Pons (tissue), 1 donor: ENCODE results near the gene OR52E4.
A peak's percentile ranks its signal among the peaks of the same experiment; 100 is the strongest.

Source experiments
- DNase-seq: peaks from one replicate; pipeline ENCODE4 v3.0.0-alpha.2; 2016; ENCODE audit warnings: low spot score

OR52E4 gene

DNA sequence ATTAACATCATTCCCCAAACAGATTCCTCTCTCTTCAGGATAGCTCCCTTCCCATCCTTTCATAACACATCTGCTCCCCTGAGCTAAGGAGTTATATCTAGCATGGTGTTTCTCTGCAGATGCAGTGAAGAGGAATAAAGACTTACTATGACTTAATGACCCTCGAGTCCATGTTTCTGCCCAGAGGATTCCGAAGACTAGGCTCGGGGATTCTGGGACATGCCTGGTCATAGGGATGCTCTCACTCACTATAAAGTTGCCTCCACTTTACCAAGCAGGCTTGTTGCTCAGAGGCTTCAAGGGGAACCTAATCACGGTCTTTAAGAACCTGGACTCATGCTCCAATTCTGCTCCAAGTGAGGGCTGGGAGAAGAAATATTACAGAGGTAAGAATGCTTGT, at the start of gene OR52E4:
TSS of gene OR52E4 (plus strand) at position 301 of the 400 bp plus-strand sequence. CDS start 3,664 bp downstream, outside the sequence.
- no peak for DNase-seq

DNA sequence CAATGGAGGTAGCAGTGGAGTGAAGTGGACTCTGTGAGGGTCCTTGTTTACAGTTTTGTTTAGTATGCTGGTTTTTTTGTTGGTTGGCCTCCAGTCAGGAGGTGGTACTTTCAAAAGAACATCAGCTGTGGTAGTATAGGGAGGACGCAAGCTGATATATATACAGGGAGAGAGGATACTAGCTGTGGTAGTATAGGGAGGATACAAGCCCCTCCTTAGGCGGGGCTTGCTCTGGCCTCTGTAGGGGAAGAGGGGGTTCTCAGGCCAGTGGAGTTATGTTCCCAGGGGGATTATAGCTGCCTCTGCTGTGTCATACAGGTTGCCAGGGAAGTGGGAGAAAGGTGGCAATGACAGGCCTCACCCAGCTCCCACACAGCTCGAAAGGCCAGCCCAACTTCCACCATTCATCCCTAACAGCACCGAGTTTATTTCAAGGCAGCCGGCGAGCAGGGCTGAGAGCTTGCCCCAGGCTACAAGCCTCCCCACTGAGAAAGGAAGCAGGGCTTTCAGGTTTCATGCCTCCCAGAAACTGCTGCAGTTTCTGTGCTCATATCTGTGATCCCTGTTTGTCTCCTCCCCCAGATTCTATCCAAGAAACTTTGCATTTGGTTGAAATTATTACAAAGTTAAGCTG, 49.1 kb upstream of the OR52E4 start:
- DNase-seq: no peak

DNA sequence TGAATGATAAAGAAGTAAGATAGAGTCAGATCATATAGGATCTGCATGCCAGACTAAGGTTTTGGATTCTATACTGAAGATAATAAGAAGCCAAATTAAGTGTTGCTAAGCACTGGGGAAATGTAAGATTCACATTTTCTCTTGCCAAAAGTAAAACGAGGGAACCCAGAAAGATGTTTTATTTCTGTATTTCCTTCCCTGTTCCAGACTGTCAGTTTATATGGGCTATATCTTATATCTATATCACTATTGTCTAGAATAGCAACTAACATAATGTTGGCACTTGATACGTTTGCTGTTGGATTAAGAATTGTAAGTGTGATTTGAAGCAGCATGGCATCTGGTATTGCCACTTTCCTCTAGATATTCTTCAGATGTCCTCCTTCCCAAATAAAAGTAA, 47.0 kb upstream of the OR52E4 start:
- DNase-seq: no peak

DNA sequence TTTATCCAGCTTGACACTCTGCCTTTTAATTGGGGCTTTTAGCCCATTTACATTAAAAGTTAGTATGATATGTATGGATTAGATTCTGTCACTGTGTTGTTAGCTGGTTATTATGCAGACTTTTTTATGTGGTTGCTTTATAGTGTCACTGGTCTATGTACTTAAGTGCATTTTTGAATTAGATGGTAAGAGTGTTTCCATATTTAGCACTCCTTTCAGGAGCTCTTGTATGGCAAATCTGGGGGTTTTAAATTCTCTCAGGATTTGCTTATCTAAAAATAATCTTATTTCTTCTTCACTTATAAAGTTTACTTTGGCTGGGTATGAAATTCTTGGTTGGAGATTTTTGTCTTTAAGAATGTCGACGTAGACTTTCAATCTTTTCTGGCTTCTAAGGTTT, 42.7 kb upstream of the OR52E4 start:
- no peak for DNase-seq

DNA sequence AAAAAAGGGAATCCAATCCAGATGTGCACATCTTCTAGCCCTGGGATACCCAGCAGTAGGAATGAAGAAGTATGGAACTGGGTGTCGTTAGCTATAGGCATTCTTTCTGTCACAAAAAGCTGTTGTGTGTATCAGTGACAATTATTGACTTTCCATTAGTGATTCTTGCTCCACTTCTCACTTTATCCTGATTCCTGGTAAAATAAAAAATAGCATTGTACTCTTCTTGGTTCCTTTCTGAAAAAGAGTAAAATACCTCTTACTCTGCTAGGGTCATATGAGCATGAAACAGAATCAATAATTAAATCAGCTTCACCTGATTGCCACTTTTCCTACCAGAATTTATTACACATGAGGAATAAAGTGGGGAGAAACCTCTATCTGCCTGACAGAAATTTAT, 38.6 kb upstream of the OR52E4 start, which contains the start of gene OR52E6:
TSS of gene OR52E6 (minus strand) at position 101 of the 400 bp plus-strand sequence. CDS start at position 101, 0 bp downstream.
- DNase-seq: no peak

DNA sequence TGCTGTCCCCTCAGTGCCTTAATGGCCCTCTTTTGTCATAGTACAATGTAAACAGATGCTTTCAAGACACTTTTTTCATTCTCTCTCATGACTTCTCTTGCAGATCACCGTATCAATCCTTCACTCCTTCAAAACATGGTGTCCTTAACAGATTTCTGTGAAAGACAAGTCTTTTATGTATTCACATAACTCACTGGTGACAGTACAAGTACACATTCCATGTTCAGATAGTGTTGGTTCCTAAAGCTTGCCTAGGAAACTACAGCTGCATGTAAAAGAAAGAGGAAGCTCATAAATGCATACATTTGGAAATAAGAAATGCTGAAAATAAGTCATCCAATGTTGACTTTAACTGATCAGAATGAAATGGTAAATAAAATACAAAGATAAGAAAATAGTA, 33.7 kb upstream of the OR52E4 start:
- no peak for DNase-seq

DNA sequence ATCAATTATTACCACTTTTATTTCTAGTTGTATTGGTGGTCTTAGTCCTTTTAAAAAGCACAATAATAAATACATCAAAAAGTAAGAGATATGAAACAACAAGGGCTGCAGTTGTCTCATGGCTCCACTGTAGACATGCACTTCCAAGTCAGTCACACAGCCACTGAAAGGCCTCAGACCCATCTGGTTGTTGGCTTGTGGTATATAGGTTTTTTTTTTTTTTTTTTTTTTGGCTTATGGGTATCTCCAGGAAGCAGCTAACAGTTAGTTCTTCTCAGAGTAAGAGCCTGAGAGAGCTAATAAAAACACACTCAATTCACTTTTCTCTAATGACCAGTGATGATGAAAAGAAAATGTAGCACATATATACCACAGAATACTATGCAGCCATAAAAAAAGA, 32.7 kb upstream of the OR52E4 start:
- no peak for DNase-seq

DNA sequence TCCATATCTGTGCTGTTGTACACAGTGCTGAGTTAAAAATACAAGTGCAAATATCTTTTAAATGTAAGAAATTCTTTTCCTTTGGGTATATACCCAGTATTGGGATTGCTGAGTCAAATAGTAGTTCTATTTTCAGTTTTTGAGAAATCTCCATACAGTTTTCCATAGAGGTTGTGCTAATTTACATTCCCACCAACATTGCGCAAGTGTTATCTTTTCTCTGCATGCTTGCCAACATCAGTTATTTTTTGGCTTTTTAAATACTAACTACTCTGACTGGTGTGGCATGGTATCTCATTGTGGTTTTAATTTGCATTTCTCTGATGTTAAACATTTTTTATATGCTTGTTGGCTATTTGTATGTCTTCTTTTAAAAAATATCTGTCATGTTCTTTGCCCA, 29.4 kb upstream of the OR52E4 start:
- no peak for DNase-seq

DNA sequence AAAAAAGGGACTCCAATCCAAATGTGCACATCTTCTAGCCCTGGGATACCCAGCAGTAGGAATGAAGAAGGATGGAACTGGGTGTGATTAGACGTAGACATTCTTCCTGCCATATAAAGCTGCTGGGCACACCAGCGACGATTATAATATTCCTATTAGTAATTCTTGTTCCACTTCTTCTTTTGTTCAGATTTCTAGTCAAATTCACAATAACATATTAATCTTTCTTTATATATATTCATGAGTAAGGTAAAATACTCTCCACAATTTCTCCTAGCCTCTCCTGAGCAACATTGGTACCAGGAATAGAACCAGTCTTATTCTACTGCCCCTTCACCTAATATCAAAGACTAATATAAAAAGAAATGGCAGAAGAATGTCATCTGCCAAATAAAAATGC, 22.8 kb upstream of the OR52E4 start, which contains the start of gene OR52E8:
TSS of gene OR52E8 (minus strand) at position 101 of the 400 bp plus-strand sequence. CDS start at position 101, 0 bp downstream.
- no peak for DNase-seq

DNA sequence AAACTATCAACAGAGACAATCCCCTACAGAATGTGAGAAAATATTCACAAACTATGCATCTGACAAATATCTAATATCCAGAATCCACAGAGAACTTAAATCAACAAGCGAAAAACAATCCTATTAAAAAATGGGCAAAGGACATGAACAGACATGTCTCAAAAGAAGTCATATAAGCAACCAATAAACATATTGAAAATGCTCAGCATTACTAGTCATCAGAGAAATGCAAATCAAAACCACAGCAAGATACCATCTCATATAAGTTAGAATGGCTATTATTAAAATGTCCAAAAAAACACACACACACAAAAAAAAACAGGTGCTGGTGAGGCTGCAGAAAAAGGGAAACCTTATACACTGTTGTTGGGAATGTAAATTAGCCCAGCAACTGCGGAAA, 14.6 kb upstream of the OR52E4 start:
- DNase-seq: no peak

DNA sequence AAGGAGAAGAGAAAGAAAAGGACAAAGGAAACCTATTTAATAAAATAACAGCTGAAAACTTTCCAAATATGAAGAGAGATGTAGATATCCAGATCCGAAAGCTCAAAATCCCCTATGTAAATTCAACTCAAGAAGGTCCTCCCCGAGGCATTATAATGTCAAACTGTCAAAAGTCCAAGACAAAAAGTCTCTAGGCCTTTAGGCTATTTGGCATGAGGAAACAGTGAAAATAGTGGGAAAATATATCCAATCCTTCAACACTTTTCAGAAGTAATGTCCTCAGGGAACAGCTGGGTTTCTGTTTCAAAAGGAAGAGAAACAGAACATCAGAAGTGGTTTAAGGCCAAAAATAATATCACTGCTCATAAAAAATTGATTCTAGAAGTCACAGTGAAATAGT, 1.9 kb upstream of the OR52E4 start:
- DNase-seq: no peak

DNA sequence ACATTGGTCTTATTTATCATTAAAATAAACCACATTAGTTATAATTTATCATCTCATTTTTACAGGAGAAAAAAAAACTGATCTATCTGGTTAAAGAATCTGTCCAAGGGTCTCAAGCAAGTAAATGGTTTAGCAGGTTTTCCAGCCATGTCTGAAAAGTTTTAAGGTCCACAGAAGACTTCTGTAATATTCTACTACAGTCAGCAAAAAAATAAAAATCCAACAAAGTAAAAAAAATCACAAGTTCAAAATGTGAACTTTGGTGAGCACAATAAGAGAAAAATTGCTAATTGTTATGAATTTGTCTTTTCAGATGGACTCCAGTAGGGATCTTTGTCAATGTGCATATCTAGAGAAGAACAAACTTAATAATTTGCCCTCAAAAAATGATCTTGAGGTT, 1.3 kb downstream of the OR52E4 start:
- DNase-seq: no peak

DNA sequence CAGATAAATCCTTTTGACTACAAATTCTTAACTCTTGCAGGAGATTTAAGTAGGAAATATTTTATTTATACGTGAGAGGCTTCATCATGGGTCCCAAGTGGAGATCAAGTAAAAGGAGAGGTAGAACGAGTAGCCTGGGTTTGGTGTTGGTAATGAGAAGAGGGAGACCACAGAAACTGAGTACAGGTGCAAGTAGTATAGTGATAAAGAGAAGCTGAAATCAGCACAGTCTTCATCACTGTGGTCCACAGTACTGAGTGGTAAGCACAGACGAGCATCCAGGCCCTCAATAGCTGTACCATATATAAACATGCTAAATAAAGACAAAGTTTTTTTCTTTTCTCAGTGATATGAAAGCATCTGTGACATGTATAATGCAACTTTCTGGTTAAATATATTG, 6.7 kb downstream of the OR52E4 start:
- DNase-seq: no peak

DNA sequence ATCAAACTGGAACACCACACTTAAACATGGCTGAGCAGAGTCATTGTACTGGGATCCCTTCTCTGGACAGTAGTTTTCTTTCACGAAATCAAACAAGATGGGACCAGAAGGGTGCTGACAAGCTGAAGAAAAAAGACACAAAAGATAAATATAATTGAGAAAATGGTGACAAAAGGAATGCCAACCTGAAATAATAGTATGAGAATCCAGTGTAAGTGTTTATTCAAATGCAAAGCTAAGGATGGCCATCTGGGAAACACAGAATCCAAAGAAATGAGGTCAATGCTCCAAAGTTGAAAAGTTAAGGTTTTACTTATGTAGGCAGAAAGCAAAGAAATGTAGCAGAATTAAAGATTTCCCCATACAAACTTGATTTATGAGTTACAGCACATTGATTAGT, 7.2 kb downstream of the OR52E4 start:
- DNase-seq: no peak

DNA sequence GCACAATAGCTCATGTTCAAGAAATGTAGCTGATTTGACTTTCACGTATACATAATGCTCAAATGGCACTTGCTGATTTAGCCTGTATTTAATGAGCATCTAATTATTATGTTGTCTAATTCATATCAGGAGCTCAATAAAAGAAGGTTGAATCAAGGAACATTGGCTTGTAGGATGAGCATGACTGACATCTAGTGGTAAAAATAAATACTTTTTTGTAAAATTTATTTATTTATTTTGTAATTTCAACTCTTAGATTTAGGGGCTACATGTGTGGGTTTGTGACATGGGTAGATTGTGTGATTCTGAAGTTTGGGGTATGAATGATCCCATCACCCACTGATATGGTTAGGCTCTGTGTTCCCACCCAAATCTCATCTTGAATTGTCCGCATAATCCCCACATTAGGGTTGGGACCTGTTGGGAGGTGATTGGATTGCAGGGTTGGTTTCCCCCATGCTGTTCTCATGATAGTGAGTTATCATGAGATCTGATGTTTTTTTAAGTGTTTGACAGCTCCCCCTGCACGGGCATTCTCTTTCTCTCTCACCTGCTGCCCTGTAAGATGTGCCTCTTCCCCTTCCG, 10.9 kb downstream of the OR52E4 start:
- DNase-seq: peak; percentile 6

DNA sequence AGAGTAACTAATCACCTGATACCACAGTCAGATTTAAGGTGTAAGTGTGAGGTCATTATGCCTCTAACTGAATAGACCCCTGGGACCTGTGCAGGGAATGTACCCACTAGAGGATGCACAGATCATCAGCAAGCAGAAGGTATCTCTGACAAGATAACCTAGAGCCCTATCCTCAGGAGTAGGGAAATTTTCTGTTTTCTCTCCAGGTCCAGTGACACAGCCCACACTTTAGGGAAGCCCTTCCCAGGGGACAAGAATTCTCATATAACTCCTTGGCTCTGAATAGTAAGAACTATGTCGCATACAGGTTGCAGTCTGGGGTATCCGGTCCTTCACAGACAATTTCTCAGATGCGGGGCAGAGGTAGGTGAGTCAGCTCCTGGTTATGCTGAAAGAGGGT, 12.5 kb downstream of the OR52E4 start, which contains the start of gene OR52E5:
TSS of gene OR52E5 (plus strand) at position 301 of the 400 bp plus-strand sequence. CDS start 7,569 bp downstream, outside the sequence.
- DNase-seq: no peak

DNA sequence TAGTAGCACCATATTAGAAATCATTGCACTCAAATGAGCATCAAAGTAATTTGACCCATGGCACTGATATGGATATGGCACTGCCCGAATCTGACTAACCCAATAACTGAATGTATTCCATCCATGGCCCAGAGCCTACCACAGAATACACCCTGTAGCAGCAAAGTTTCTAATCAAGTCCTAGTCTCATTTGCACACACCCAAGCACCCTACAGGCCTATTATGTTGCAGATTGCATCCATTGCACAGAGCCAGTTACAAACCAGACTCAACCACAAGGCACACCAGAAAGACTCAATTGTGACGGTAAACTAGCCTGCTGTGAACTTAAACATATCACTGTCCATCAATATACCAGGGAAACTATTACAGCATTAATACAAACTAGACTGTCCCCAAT, 19.1 kb downstream of the OR52E4 start:
- DNase-seq: no peak

DNA sequence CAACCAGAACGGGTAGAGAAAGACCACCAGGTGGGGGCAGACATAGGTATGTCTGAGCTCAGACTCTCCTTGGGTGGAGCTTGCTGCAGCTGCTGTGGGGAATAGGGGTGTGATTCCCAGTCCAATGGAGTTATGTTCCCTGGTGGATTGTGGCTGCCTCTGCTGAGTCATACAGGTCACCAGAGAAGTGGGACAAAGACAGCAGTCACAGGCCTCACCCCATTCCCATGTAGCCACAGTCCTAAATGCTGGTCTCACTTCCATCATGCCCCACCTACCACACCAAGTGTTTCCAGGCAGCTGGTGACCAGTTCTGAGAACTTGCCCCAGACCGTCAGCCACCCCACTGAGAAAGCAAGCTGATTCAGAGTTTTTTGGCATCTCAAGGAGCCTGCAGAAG, 30.1 kb downstream of the OR52E4 start:
- no peak for DNase-seq

DNA sequence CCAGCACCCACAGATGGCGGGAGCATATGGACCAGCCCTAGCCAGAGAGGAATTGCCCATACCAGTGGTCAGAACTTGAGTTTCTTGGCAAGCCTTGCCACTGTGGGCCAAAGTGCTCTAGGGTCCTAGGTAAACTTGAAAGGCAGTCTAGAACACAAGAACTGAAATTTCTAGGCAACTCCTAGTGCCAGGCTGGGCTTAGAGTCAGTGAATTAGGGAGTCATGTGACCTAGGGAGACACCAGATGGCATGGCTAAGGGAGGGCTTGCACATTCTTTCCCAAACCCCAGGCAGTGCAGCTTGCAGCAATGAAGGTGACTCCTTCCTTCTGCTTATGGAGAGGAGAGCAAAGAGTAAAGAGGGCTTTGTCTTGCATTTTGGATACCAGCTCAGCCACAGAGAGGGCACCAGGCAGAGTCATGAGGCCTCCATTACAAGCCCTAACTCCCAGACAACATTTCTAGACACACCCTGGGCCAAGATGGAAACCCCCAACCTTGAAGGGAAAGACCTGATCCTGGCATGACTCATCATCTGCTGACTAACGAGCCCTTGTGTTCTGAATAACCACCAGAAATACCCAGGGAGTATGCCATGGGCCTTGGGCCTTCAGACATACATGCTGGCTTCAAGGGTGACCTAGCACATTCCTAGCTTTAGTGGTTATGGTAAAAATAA, 42.5 kb downstream of the OR52E4 start:
- DNase-seq: peak; percentile 6

DNA sequence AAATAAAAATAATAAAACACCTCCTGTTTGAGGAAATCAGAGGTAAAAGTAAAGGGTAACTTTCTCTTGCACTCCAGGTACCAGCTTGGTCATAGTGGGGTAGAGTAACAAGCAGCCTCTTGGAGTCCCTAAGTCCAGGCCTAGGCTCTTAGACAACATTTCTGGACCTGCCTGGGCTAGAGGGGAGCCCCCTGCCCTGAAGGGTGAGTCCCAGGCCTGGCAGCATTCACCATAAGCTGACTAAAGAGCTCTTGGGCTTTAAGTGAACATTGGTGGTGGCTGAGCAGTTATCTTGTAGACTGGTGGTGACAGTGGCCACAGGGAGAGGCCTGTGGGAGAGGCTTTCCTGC, 43.0 kb downstream of the OR52E4 start:
- DNase-seq: no peak

DNA sequence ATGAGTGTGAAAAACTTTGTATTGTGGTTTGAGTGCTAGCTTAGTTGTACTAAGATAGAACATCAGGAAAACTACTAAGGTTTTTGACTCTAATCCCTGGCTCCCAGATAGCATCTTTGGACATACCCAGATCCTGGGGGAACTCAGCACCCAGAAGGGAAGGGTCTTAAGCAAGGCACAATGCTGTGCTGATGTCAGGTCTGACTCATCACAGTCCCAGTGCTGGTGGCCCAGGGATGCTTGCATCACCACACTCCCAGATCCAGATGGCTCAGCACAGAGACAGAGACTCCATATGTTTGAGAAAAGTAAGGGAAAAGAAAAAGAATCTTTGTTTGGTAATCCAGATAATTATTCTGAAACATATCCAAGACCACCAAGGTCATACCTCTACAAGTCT, 43.4 kb downstream of the OR52E4 start:
- no peak for DNase-seq

DNA sequence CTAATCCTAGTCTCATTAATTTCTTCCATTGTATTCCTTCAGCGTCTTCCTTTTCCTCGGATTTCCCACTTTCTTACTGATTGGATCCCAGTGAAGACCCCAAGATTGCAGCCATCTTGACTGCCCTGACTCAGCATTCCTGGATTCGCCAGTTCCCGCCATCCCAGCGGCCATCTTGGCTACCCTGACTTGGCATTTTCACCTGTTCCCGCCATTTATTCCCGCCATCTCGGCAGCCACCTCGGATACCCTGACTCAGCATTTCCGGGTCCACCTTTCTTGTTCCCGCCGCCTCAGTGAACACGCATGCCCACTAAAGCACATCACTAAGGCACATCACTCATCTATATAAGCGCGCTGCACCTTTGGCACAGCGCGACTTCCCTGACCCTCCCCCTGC, 47.8 kb downstream of the OR52E4 start:
- DNase-seq: no peak

DNA sequence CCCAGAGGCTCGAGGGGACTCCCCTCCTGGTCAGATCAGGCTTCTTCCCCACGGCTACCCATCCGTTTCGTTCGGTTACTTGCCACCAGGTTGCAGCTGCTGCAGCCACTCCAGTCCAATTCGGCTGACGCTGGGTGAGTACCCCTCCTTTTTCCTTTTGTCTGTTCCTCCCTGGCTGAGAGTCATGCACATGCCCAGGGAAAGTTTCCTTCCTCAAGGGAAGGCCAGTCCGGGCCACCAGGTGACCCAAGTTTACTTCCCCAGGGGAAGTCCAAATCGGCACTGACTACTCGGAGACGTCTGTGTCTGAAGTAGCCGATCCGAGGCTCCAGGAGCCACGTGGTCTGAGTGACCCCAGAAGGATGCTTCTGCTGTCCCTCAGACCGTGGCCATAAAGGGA, 48.4 kb downstream of the OR52E4 start:
- DNase-seq: no peak
